Esophagus muscularis mucosa (tissue), 4 donors: ENCODE results near the gene NCKIPSD. TPM values are rescaled to one million over a fixed set of nuclear protein-coding genes. Genes with fewer than 3 reads are reported as not detected.

ENCODE experiments used
- DNase-seq: peaks from one replicate; pipeline ENCODE4 v3.0.0-alpha.2; 2017; ENCODE audit errors: extremely low spot score
- H3K27ac ChIP-seq, 4 donors: fragments of 200-600 bp; sonication (generic); replicated peaks in 1 of 4; 1 replicate in 3 of 4; 2 replicates in 1 of 4; pipeline ENCODE4 v1.5.1; 2016 to 2019; ENCODE audit warnings: mild to moderate bottlenecking in 1 of 4
- H3K27me3 ChIP-seq, 4 donors: fragments of 200-600 bp; sonication (generic); one replicate each; pipeline versions ENCODE4 v1.5.1 to v1.6.0; 2016 to 2019
- H3K36me3 ChIP-seq, 4 donors: fragments of 200-600 bp; sonication (generic); one replicate each; pipeline ENCODE4 v1.5.1; 2016 to 2019
- H3K4me1 ChIP-seq, 4 donors: fragments of 200-600 bp; sonication (generic); one replicate each; pipeline ENCODE4 v1.5.1; 2016 to 2019
- H3K4me3 ChIP-seq, 4 donors: fragments of 200-600 bp; sonication (generic); 1 replicate in 2 of 4; 2 replicates in 2 of 4; pipeline ENCODE4 v1.5.1; 2016 to 2019; ENCODE audit warnings: mild to moderate bottlenecking in 4 of 4, moderate library complexity in 1 of 4
- H3K9me3 ChIP-seq, 4 donors: fragments of 200-600 bp; sonication (generic); 1 replicate in 3 of 4; 2 replicates in 1 of 4; pipeline ENCODE4 v1.5.1; 2016 to 2019
- CTCF ChIP-seq, 3 experiments: fragments of 200-600 bp in 2 of 3; fragments of 450-650 bp in 1 of 3; sonication (generic) in 2 of 3; IDR thresholded peaks; one replicate each; pipeline ENCODE4 v1.5.1; 2017 to 2019; ENCODE audit warnings: antibody characterized with exemption in 3 of 3, mild to moderate bottlenecking in 2 of 3, moderate library complexity in 1 of 3
- EP300 ChIP-seq: sonication (generic); formaldehyde crosslinking; IDR thresholded peaks from one replicate; pipeline ENCODE4 v1.6.1; 2017; ENCODE audit warnings: antibody characterized with exemption
- POLR2A ChIP-seq: fragments of 450-650 bp; IDR thresholded peaks from one replicate; pipeline ENCODE4 v1.6.1; 2017; ENCODE audit warnings: antibody characterized with exemption, moderate library complexity, mild to moderate bottlenecking, low read depth
- POLR2AphosphoS5 ChIP-seq, 2 donors: sonication (generic); formaldehyde crosslinking; IDR thresholded peaks; one replicate each; pipeline ENCODE4 v1.6.1; 2017; ENCODE audit warnings: antibody characterized with exemption in 2 of 2
- WGBS: methylation state at CpG from one replicate; pipeline ENCODE4 v1.1.5; 2018; 5-methylcytosine and 5-hydroxymethylcytosine counted together
- intact Hi-C: fragments of 100-400 bp; cut with DNase I; formaldehyde crosslinking; loops from one replicate; pipeline ENCODE4 v1.15.1; 2023
- total RNA-seq, 4 donors: library from RNA; depleted of rRNA; stranded (reverse); fragments of >200 nt; gene quantifications; one replicate each; pipeline versions ENCODE4 v1.1.0 to v1.2.1, GENCODE V29; 2016

NCKIPSD gene
- total RNA-seq, 4 donors from 2014 or later: 18.9 to 34.7 (median 29.1) TPM

- Histone ChIP-seq H3K36me3 (peaks cover 52 to 80% (median 77%) of the 10 kb centered on the region in 4 donors), H3K4me1 (peaks cover 35 to 58% (median 46%) of the 10 kb centered on the region in 4 donors), H3K27ac (peak overlapping the region in 3 of 4 donors; percentile 79 to 87 (median 86)), H3K9me3 (no peaks in the 10 kb centered on the region), H3K4me3 (no peak overlapping the region), H3K27me3 (no peaks in the 10 kb centered on the region)
- DNase-seq: no peak
- TF ChIP-seq POLR2A (no peak), EP300 (no peak), POLR2AphosphoS5 (IDR thresholded peaks at IDR 0.05) (no peak), CTCF (IDR thresholded peaks at IDR 0.05) (no peak)
- intact Hi-C loops: no loop called here
Observed at GRCh38 chr3:48692551-48692950, 6.8 kb upstream of the NCKIPSD start.

- Histone ChIP-seq H3K4me3 (no peak overlapping the region), H3K4me1 (peaks cover 43 to 63% (median 54%) of the 10 kb centered on the region in 4 donors), H3K36me3 (peaks cover 55 to 85% (median 80%) of the 10 kb centered on the region in 4 donors), H3K9me3 (no peaks in the 10 kb centered on the region), H3K27ac (no peak overlapping the region), H3K27me3 (no peaks in the 10 kb centered on the region)
- WGBS: 89% methylated on average over 2 of the region's 2 CpGs
- intact Hi-C loops: no loop called here
- no peak for DNase-seq
- TF ChIP-seq POLR2A: no peak
- no peak for TF ChIP-seq CTCF (IDR thresholded peaks at IDR 0.05)
- TF ChIP-seq POLR2AphosphoS5 (IDR thresholded peaks at IDR 0.05): no peak
- TF ChIP-seq EP300: no peak
Observed at GRCh38 chr3:48690846-48691458, 5.2 kb upstream of the NCKIPSD start.

- H3K27ac ChIP-seq: no peak overlapping the region
- intact Hi-C loops: loop anchor here (5.0 kb wide), 1 partner anchor 53 kb away; no protein-coding TSS in a partner anchor
- no peak for DNase-seq
- no peak overlapping the region for H3K4me3 ChIP-seq
- no peaks in the 10 kb centered on the region for H3K9me3 ChIP-seq
- H3K36me3 ChIP-seq: peaks cover 55 to 73% (median 73%) of the 10 kb centered on the region in 4 donors
- no peaks in the 10 kb centered on the region for H3K27me3 ChIP-seq
- TF ChIP-seq CTCF (IDR thresholded peaks at IDR 0.05) (no peak), POLR2AphosphoS5 (IDR thresholded peaks at IDR 0.05) (no peak), POLR2A (no peak), EP300 (no peak)
- WGBS: 72% methylated on average over 5 of the region's 5 CpGs
- peaks cover 38 to 62% (median 49%) of the 10 kb centered on the region in 4 donors for H3K4me1 ChIP-seq
Observed at GRCh38 chr3:48689384-48689783, 3.7 kb upstream of the NCKIPSD start.

GRCh38 chr3:48688737-48689075, 3.0 kb upstream of the NCKIPSD start:
- no peak overlapping the region for H3K4me3 ChIP-seq
- DNase-seq: no peak
- no peaks in the 10 kb centered on the region for H3K9me3 ChIP-seq
- H3K4me1 ChIP-seq: peaks cover 38 to 62% (median 49%) of the 10 kb centered on the region in 4 donors
- intact Hi-C loops: loop anchor here (5.0 kb wide), 1 partner anchor 54 kb away; no protein-coding TSS in a partner anchor
- H3K27ac ChIP-seq: no peak overlapping the region
- WGBS: 87% methylated on average over 3 of the region's 3 CpGs
- TF ChIP-seq EP300 (no peak), POLR2AphosphoS5 (IDR thresholded peaks at IDR 0.05) (no peak), POLR2A (no peak), CTCF (IDR thresholded peaks at IDR 0.05) (no peak)
- peaks cover 55 to 66% (median 66%) of the 10 kb centered on the region in 4 donors for H3K36me3 ChIP-seq
- H3K27me3 ChIP-seq: no peaks in the 10 kb centered on the region
